ENCODE measurements around the gene USP44.

USP44 gene

DNA sequence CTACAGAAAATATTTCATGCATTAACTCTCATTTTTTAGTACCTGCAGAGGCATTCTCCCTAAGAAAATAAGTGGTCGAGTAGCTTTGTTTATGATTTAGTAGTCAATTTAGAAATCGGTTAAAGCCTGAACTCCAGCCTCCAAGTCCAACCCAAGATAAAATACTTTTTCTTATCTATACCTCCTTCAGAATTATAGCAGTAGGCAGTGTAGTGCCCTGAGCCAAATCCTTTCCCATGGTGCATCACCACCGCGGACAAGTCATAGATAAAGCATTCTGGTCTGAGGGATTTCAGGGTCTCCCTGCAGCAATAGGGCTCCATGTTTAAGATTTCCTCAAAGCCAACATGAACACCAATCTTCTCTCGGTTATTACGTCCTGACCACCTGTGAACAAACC lies 30.5 kb downstream of the USP44 start:
- Histone ChIP-seq H3K4me3 (ENCODE audit: low read length) (no peak overlapping the region), H3K9me3 (ENCODE audit: control insufficient read depth, low read length) (no peaks in the 10 kb centered on the region), H3K27me3 (ENCODE audit: control insufficient read depth, insufficient read depth, low read length) (no peaks in the 10 kb centered on the region), H3K36me3 (ENCODE audit: control insufficient read depth, insufficient read depth, low read length) (no peaks in the 10 kb centered on the region), H3K4me1 (ENCODE audit: control insufficient read depth, insufficient read depth, low read length) (no peaks in the 10 kb centered on the region), H3K9ac (ENCODE audit: low read length) (no peak overlapping the region)

DNA sequence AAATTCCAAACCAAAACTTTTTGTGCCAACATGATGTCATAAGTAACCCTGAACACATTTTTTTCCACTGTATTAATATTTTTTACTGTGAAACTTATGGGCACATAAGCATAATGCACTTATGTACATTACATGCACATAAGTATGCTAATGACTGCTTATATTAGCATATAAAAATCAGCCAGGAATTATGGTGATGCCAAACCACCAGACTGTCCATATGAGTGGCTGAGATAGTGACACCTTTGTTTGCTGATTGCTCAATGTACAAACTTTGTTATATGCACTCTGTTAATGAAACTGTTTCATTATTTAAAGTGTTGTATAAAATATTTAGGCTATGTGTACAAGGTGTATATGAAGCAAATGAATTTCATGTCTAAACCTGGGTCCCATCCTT lies 32.3 kb downstream of the USP44 start:
- Histone ChIP-seq H3K9me3 (ENCODE audit: control insufficient read depth, low read length) (no peaks in the 10 kb centered on the region), H3K4me1 (ENCODE audit: control insufficient read depth, insufficient read depth, low read length) (no peaks in the 10 kb centered on the region), H3K36me3 (ENCODE audit: control insufficient read depth, insufficient read depth, low read length) (no peaks in the 10 kb centered on the region), H3K27me3 (ENCODE audit: control insufficient read depth, insufficient read depth, low read length) (no peaks in the 10 kb centered on the region), H3K4me3 (ENCODE audit: low read length) (no peak overlapping the region), H3K9ac (ENCODE audit: low read length) (no peak overlapping the region)

DNA sequence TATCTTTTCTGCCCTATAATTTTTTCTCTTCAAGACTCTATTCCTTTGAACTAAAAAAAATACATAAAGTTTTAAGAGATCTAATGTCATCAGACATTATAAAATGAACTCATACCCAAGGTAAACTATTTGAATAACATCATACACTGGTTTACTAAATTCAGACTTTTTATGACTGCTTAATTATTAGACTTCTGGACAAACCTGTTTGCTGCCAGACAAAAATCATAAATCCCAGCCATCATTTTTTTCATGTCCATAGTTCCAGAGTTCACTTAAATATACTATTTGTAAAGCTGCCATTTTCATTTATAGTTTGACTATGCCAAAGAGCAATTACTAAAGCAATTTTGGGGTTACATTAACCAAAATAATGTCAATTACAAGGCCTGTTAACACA lies 34.0 kb downstream of the USP44 start:
- H3K27me3 ChIP-seq (ENCODE audit: control insufficient read depth, insufficient read depth, low read length), result no peaks in the 10 kb centered on the region
- H3K36me3 ChIP-seq (ENCODE audit: control insufficient read depth, insufficient read depth, low read length), result no peaks in the 10 kb centered on the region
- H3K9ac ChIP-seq (ENCODE audit: low read length), result no peak overlapping the region
- H3K4me1 ChIP-seq (ENCODE audit: control insufficient read depth, insufficient read depth, low read length), result no peaks in the 10 kb centered on the region
- H3K4me3 ChIP-seq (ENCODE audit: low read length), result no peak overlapping the region
- H3K9me3 ChIP-seq (ENCODE audit: control insufficient read depth, low read length), result no peaks in the 10 kb centered on the region

DNA sequence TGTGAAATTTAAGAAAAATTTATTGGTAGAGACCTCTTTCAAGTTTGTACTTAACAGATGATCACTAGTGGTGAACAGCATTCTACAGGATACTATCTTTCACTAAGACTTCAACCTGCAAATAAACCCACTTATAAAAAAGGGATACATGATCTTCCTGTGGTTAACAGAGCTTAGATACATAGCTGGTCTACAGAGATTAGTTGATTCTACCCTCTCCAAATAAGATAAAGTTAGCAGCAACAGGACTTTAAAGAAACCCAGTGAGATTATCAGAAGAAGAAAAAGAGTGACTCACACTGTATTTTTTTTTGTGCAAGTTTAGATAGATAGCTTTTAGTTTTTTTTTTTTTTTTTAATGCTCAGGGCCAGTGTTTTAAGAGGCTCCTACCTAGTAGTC lies 34.5 kb downstream of the USP44 start:
- no peaks in the 10 kb centered on the region for H3K4me1 ChIP-seq (ENCODE audit: control insufficient read depth, insufficient read depth, low read length)
- no peaks in the 10 kb centered on the region for H3K9me3 ChIP-seq (ENCODE audit: control insufficient read depth, low read length)
- no peak overlapping the region for H3K9ac ChIP-seq (ENCODE audit: low read length)
- peaks cover 5% of the 10 kb centered on the region for H3K36me3 ChIP-seq (ENCODE audit: control insufficient read depth, insufficient read depth, low read length)
- H3K27me3 ChIP-seq (ENCODE audit: control insufficient read depth, insufficient read depth, low read length), result no peaks in the 10 kb centered on the region
- H3K4me3 ChIP-seq (ENCODE audit: low read length), result no peak overlapping the region

- H3K27me3 ChIP-seq (ENCODE audit: control insufficient read depth, insufficient read depth, low read length), result no peaks in the 10 kb centered on the region
- no peak overlapping the region for H3K4me3 ChIP-seq (ENCODE audit: low read length)
- no peaks in the 10 kb centered on the region for H3K9me3 ChIP-seq (ENCODE audit: control insufficient read depth, low read length)
- H3K9ac ChIP-seq (ENCODE audit: low read length), result no peak overlapping the region
- peaks cover 5% of the 10 kb centered on the region for H3K36me3 ChIP-seq (ENCODE audit: control insufficient read depth, insufficient read depth, low read length)
- no peaks in the 10 kb centered on the region for H3K4me1 ChIP-seq (ENCODE audit: control insufficient read depth, insufficient read depth, low read length)
Observed at GRCh38 chr12:95515197-95515596, 36.1 kb downstream of the USP44 start.

DNA sequence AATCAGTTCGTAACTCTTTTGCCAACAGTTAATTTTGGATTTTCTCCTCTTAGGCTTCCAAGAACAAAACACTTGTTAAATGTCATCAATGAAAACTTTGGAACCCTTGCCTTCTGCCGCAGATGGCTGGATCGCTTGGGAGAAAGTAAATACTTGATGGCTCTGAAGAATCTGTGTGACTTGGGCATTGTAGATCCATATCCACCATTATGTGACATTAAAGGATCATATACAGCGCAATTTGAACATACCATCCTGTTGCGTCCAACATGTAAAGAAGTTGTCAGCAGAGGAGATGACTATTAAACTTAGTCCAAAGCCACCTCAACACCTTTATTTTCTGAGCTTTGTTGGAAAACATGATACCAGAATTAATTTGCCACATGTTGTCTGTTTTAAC lies 37.7 kb downstream of the USP44 start:
- H3K36me3 ChIP-seq (ENCODE audit: control insufficient read depth, insufficient read depth, low read length), result peaks cover 5% of the 10 kb centered on the region

GRCh38 chr12:95511977-95512376 lies 39.3 kb downstream of the USP44 start:
- H3K36me3 ChIP-seq (ENCODE audit: control insufficient read depth, insufficient read depth, low read length), result peaks cover 5% of the 10 kb centered on the region

More for the DNA sequence above, 37.7 kb downstream of the USP44 start:
- no peaks in the 10 kb centered on the region for H3K4me1 ChIP-seq (ENCODE audit: control insufficient read depth, insufficient read depth, low read length)
- H3K9me3 ChIP-seq (ENCODE audit: control insufficient read depth, low read length), result no peaks in the 10 kb centered on the region
- no peak overlapping the region for H3K4me3 ChIP-seq (ENCODE audit: low read length)
- H3K9ac ChIP-seq (ENCODE audit: low read length), result no peak overlapping the region
- H3K27me3 ChIP-seq (ENCODE audit: control insufficient read depth, insufficient read depth, low read length), result no peaks in the 10 kb centered on the region

DNA sequence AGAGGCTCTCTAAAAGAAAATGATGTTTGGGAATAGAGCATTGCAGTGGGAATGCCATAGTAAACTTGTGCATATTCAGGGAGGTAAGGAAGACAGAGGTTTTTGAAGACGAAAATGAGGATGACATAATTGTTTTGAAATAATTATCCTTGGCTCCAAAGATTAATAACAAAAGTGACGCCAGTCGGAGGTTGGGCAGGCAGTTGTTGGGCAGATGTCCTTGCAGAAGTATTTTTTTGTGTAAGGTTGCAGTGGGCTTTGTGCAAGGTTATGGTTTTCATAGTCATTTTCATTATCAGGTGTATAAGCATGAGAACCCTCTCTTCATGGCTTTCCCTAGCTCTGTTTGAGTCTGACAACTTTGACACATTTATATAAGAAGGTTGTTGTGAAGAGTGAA lies 42.0 kb downstream of the USP44 start:
- H3K4me3 ChIP-seq (ENCODE audit: low read length), result no peak overlapping the region
- no peaks in the 10 kb centered on the region for H3K9me3 ChIP-seq (ENCODE audit: control insufficient read depth, low read length)
- H3K9ac ChIP-seq (ENCODE audit: low read length), result no peak overlapping the region
- H3K36me3 ChIP-seq (ENCODE audit: control insufficient read depth, insufficient read depth, low read length), result peaks cover 5% of the 10 kb centered on the region
- H3K4me1 ChIP-seq (ENCODE audit: control insufficient read depth, insufficient read depth, low read length), result no peaks in the 10 kb centered on the region
- no peaks in the 10 kb centered on the region for H3K27me3 ChIP-seq (ENCODE audit: control insufficient read depth, insufficient read depth, low read length)

More at GRCh38 chr12:95511977-95512376, 39.3 kb downstream of the USP44 start:
- Histone ChIP-seq H3K4me1 (ENCODE audit: control insufficient read depth, insufficient read depth, low read length) (no peaks in the 10 kb centered on the region), H3K9ac (ENCODE audit: low read length) (no peak overlapping the region), H3K27me3 (ENCODE audit: control insufficient read depth, insufficient read depth, low read length) (no peaks in the 10 kb centered on the region), H3K9me3 (ENCODE audit: control insufficient read depth, low read length) (no peaks in the 10 kb centered on the region), H3K4me3 (ENCODE audit: low read length) (no peak overlapping the region)

- H3K36me3 ChIP-seq (ENCODE audit: control insufficient read depth, insufficient read depth, low read length), result peaks cover 2% of the 10 kb centered on the region
- no peaks in the 10 kb centered on the region for H3K4me1 ChIP-seq (ENCODE audit: control insufficient read depth, insufficient read depth, low read length)
- H3K9me3 ChIP-seq (ENCODE audit: control insufficient read depth, low read length), result no peaks in the 10 kb centered on the region
- no peak overlapping the region for H3K4me3 ChIP-seq (ENCODE audit: low read length)
- no peaks in the 10 kb centered on the region for H3K27me3 ChIP-seq (ENCODE audit: control insufficient read depth, insufficient read depth, low read length)
- H3K9ac ChIP-seq (ENCODE audit: low read length), result no peak overlapping the region
Observed at GRCh38 chr12:95506707-95507523, 44.4 kb downstream of the USP44 start.

- Histone ChIP-seq H3K27me3 (ENCODE audit: control insufficient read depth, insufficient read depth, low read length) (no peaks in the 10 kb centered on the region), H3K9me3 (ENCODE audit: control insufficient read depth, low read length) (no peaks in the 10 kb centered on the region), H3K9ac (ENCODE audit: low read length) (no peak overlapping the region), H3K36me3 (ENCODE audit: control insufficient read depth, insufficient read depth, low read length) (no peaks in the 10 kb centered on the region), H3K4me1 (ENCODE audit: control insufficient read depth, insufficient read depth, low read length) (no peaks in the 10 kb centered on the region), H3K4me3 (ENCODE audit: low read length) (no peak overlapping the region)
Observed at GRCh38 chr12:95505039-95505438, 46.2 kb downstream of the USP44 start.

GRCh38 chr12:95504140-95504539 lies 47.1 kb downstream of the USP44 start:
- H3K4me3 ChIP-seq (ENCODE audit: low read length), result no peak overlapping the region
- no peaks in the 10 kb centered on the region for H3K36me3 ChIP-seq (ENCODE audit: control insufficient read depth, insufficient read depth, low read length)
- H3K27me3 ChIP-seq (ENCODE audit: control insufficient read depth, insufficient read depth, low read length), result no peaks in the 10 kb centered on the region
- H3K4me1 ChIP-seq (ENCODE audit: control insufficient read depth, insufficient read depth, low read length), result no peaks in the 10 kb centered on the region
- no peaks in the 10 kb centered on the region for H3K9me3 ChIP-seq (ENCODE audit: control insufficient read depth, low read length)
- H3K9ac ChIP-seq (ENCODE audit: low read length), result no peak overlapping the region

- Histone ChIP-seq H3K9ac (ENCODE audit: low read length) (no peak overlapping the region), H3K27me3 (ENCODE audit: control insufficient read depth, insufficient read depth, low read length) (no peaks in the 10 kb centered on the region)
Observed at GRCh38 chr12:95499772-95500171, 51.5 kb downstream of the USP44 start.

GRCh38 chr12:95498968-95499367 lies 52.3 kb downstream of the USP44 start:
- no peaks in the 10 kb centered on the region for H3K4me1 ChIP-seq (ENCODE audit: control insufficient read depth, insufficient read depth, low read length)
- H3K4me3 ChIP-seq (ENCODE audit: low read length), result no peak overlapping the region
- H3K9me3 ChIP-seq (ENCODE audit: control insufficient read depth, low read length), result no peaks in the 10 kb centered on the region
- no peak overlapping the region for H3K9ac ChIP-seq (ENCODE audit: low read length)
- H3K36me3 ChIP-seq (ENCODE audit: control insufficient read depth, insufficient read depth, low read length), result no peaks in the 10 kb centered on the region
- no peaks in the 10 kb centered on the region for H3K27me3 ChIP-seq (ENCODE audit: control insufficient read depth, insufficient read depth, low read length)

More at GRCh38 chr12:95499772-95500171, 51.5 kb downstream of the USP44 start:
- Histone ChIP-seq H3K4me3 (ENCODE audit: low read length) (no peak overlapping the region), H3K9me3 (ENCODE audit: control insufficient read depth, low read length) (no peaks in the 10 kb centered on the region), H3K36me3 (ENCODE audit: control insufficient read depth, insufficient read depth, low read length) (no peaks in the 10 kb centered on the region), H3K4me1 (ENCODE audit: control insufficient read depth, insufficient read depth, low read length) (no peaks in the 10 kb centered on the region)
